Liver (tissue), 9 donors: ENCODE measurements around the gene ZNF627. TPM values are rescaled to one million over a fixed set of nuclear protein-coding genes. Genes with fewer than 3 reads are reported as not detected.

ENCODE experiments used
- DNase-seq: peaks from one replicate; pipeline ENCODE4 v3.0.0-alpha.2; 2017; ENCODE audit warnings: low spot score
- H3K27ac ChIP-seq, 2 donors: one replicate each; pipeline ENCODE4 v1.7.0; 2013; ENCODE audit warnings: inconsistent platforms in 2 of 2, low read length in 2 of 2, control low read depth in 1 of 2, low read depth in 1 of 2, mild to moderate bottlenecking in 1 of 2
- H3K27me3 ChIP-seq, 4 donors: one replicate each; pipeline versions ENCODE4 v1.6.1 to v1.7.0; 2013; ENCODE audit warnings: low read length in 3 of 4, inconsistent platforms in 1 of 4, mild to moderate bottlenecking in 1 of 4, moderate library complexity in 1 of 4; ENCODE audit not compliant: control insufficient read depth in 4 of 4, insufficient read depth in 4 of 4
- H3K36me3 ChIP-seq, 4 donors: one replicate each; pipeline versions ENCODE4 v1.6.1 to v1.7.0; 2013; ENCODE audit warnings: low read length in 3 of 4, mild to moderate bottlenecking in 3 of 4, low read depth in 1 of 4, moderate library complexity in 1 of 4; ENCODE audit not compliant: control insufficient read depth in 4 of 4, insufficient read depth in 3 of 4
- H3K4me1 ChIP-seq, 4 donors: one replicate each; pipeline versions ENCODE4 v1.6.1 to v1.7.0; 2013; ENCODE audit warnings: low read length in 3 of 4, mild to moderate bottlenecking in 3 of 4, moderate library complexity in 1 of 4; ENCODE audit not compliant: control insufficient read depth in 4 of 4, insufficient read depth in 4 of 4
- H3K4me3 ChIP-seq, 3 donors: one replicate each; pipeline versions ENCODE4 v1.6.1 to v1.7.0; 2013; ENCODE audit warnings: low read length in 3 of 3, control low read depth in 1 of 3, low read depth in 1 of 3, mild to moderate bottlenecking in 1 of 3
- H3K9ac ChIP-seq, 2 donors: one replicate each; pipeline ENCODE4 v1.7.0; 2013; ENCODE audit warnings: low read length in 2 of 2, mild to moderate bottlenecking in 2 of 2, moderate library complexity in 2 of 2, control low read depth in 1 of 2, low read depth in 1 of 2
- H3K9me3 ChIP-seq, 4 donors: one replicate each; pipeline versions ENCODE4 v1.6.1 to v1.7.0; 2013; ENCODE audit warnings: low read length in 3 of 4; ENCODE audit not compliant: control insufficient read depth in 4 of 4
- EGR1 ChIP-seq, 2 donors: IDR thresholded peaks; 2 replicates each; pipeline ENCODE4 v1.6.1; 2016 to 2018; ENCODE audit warnings: antibody characterized with exemption in 2 of 2, low read depth in 2 of 2
- FOXA2 ChIP-seq: IDR thresholded peaks from 2 replicates; pipeline ENCODE4 v1.6.1; 2016; ENCODE audit warnings: antibody characterized with exemption
- GABPA ChIP-seq, 2 donors: IDR thresholded peaks in 1 of 2; conservative IDR thresholded peaks in 1 of 2; 2 replicates each; pipeline ENCODE4 v1.6.1; 2016; ENCODE audit warnings: antibody characterized with exemption in 2 of 2, mild to moderate bottlenecking in 1 of 2, moderate library complexity in 1 of 2
- HNF4A ChIP-seq, 2 donors: conservative IDR thresholded peaks; 2 replicates each; pipeline ENCODE4 v1.6.1; 2016; ENCODE audit warnings: antibody characterized with exemption in 2 of 2, mild to moderate bottlenecking in 2 of 2
- HNF4G ChIP-seq: IDR thresholded peaks from 2 replicates; pipeline ENCODE4 v1.6.1; 2016; ENCODE audit warnings: antibody characterized with exemption
- NR2F2 ChIP-seq: IDR thresholded peaks from 2 replicates; pipeline ENCODE4 v1.6.1; 2016; ENCODE audit warnings: antibody characterized with exemption
- RXRA ChIP-seq, 2 donors: IDR thresholded peaks; 2 replicates each; pipeline ENCODE4 v1.6.1; 2017 to 2018; ENCODE audit warnings: antibody characterized with exemption in 2 of 2, mild to moderate bottlenecking in 1 of 2
- SP1 ChIP-seq: IDR thresholded peaks from 2 replicates; pipeline ENCODE4 v1.6.1; 2018; ENCODE audit warnings: antibody characterized with exemption, mild to moderate bottlenecking
- YY1 ChIP-seq: IDR thresholded peaks from 2 replicates; pipeline ENCODE4 v1.6.1; 2016; ENCODE audit warnings: antibody characterized with exemption, mild to moderate bottlenecking
- WGBS: extraction: QIAGEN DNeasy Blood & Tissue Kit; methylation state at CpG from one replicate; pipeline ENCODE4 v1.1.7; 2013; 5-methylcytosine and 5-hydroxymethylcytosine counted together
- polyA plus RNA-seq, 2 donors: library from polyadenylated mRNA; stranded (reverse) in 1 of 2; unstranded in 1 of 2; fragments of 200-250 nt in 1 of 2; fragments of >200 nt in 1 of 2; fragmentation: Nextera tagmentation in 1 of 2; extraction: Ambion mirVana in 1 of 2; gene quantifications; one replicate each; pipeline versions ENCODE4 v1.2.1 to v1.2.3, GENCODE V29; 2013 to 2015
- total RNA-seq, 2 donors: library from RNA; depleted of rRNA; stranded (reverse); fragments of >200 nt; gene quantifications; one replicate each; pipeline ENCODE4 v1.2.3, GENCODE V29; 2014
- TF ChIP-seq, protein P1 (sequence below): IDR thresholded peaks from 2 replicates; pipeline ENCODE4 v1.6.1; 2016; ENCODE audit warnings: antibody characterized with exemption
- TF ChIP-seq, protein P2 (sequence below): IDR thresholded peaks from 2 replicates; pipeline ENCODE4 v1.6.1; 2016; ENCODE audit warnings: antibody characterized with exemption
- TF ChIP-seq, protein P3 (sequence below): IDR thresholded peaks from 2 replicates; pipeline ENCODE4 v1.6.1; 2016; ENCODE audit warnings: antibody characterized with exemption
- TF ChIP-seq, protein P4 (sequence below): IDR thresholded peaks from 2 replicates; pipeline ENCODE4 v1.6.1; 2016; ENCODE audit warnings: antibody characterized with exemption, mild to moderate bottlenecking
- TF ChIP-seq, protein P5 (sequence below): fragments of 150-350 bp; IDR thresholded peaks from 2 replicates; pipeline ENCODE4 v1.5.1; 2017; ENCODE audit warnings: improper control_type of control experiment, low read depth, low read length; ENCODE audit not compliant: missing input control
- donor health status: healthy.
- donor health status: healthy.
- donor health status: healthy.
- donor health status: healthy.
- donor health status: healthy.

Gene ZNF627
- total and polyA plus RNA-seq, 4 donors = 3.2 to 9.6 (median 5.4) TPM

DNA sequence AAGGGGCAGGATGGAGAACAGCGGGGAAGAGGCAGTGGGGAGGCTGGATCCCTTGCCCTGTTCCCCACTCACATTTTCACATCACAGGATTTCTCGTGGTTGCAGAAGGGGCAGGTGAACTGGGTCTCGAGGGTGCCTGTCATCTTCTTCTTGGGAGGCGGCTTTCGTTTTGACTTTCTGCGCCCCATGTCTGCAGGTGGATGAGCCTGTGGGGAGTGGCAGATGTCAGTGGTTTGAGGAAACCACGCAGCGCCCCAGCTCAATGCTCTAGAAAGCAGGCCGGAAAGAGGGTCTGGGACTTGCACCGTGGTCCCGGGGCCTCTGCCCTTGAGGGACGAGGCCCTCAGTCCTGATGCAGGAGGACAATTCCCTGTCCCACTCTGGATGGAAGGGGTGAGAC lies 43.1 kb upstream of the ZNF627 start:
- Histone ChIP-seq H3K9ac (no peak overlapping the region), H3K27ac (no peak overlapping the region), H3K4me3 (no peak overlapping the region), H3K36me3 (peaks cover 4 to 27% (median 6%) of the 10 kb centered on the region in 4 donors), H3K9me3 (no peaks in the 10 kb centered on the region), H3K4me1 (peaks cover 2 to 15% (median 10%) of the 10 kb centered on the region in 4 donors), H3K27me3 (no peaks in the 10 kb centered on the region)
- no peak for DNase-seq
- 94% methylated on average over 12 of the region's 12 CpGs for WGBS
- no peak for TF ChIP-seq GABPA (IDR thresholded peaks at IDR 0.05 in 1 of 2, conservative IDR thresholded peaks at IDR 0.05 in 1 of 2)
- TF ChIP-seq, protein P1, sequence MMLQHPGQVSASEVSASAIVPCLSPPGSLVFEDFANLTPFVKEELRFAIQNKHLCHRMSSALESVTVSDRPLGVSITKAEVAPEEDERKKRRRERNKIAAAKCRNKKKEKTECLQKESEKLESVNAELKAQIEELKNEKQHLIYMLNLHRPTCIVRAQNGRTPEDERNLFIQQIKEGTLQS = no peak
- no peak for TF ChIP-seq NR2F2
- no peak for TF ChIP-seq EGR1 (IDR thresholded peaks at IDR 0.05; ENCODE audit: low read depth in 2 of 2)
- TF ChIP-seq, protein P2, sequence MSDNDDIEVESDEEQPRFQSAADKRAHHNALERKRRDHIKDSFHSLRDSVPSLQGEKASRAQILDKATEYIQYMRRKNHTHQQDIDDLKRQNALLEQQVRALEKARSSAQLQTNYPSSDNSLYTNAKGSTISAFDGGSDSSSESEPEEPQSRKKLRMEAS = no peak
- no peak for TF ChIP-seq SP1
- TF ChIP-seq YY1 = no peak
- TF ChIP-seq HNF4G = no peak
- no peak for TF ChIP-seq RXRA (IDR thresholded peaks at IDR 0.05)
- TF ChIP-seq, protein P3, sequence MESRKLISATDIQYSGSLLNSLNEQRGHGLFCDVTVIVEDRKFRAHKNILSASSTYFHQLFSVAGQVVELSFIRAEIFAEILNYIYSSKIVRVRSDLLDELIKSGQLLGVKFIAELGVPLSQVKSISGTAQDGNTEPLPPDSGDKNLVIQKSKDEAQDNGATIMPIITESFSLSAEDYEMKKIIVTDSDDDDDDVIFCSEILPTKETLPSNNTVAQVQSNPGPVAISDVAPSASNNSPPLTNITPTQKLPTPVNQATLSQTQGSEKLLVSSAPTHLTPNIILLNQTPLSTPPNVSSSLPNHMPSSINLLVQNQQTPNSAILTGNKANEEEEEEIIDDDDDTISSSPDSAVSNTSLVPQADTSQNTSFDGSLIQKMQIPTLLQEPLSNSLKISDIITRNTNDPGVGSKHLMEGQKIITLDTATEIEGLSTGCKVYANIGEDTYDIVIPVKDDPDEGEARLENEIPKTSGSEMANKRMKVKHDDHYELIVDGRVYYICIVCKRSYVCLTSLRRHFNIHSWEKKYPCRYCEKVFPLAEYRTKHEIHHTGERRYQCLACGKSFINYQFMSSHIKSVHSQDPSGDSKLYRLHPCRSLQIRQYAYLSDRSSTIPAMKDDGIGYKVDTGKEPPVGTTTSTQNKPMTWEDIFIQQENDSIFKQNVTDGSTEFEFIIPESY = no peak
- TF ChIP-seq, protein P4, sequence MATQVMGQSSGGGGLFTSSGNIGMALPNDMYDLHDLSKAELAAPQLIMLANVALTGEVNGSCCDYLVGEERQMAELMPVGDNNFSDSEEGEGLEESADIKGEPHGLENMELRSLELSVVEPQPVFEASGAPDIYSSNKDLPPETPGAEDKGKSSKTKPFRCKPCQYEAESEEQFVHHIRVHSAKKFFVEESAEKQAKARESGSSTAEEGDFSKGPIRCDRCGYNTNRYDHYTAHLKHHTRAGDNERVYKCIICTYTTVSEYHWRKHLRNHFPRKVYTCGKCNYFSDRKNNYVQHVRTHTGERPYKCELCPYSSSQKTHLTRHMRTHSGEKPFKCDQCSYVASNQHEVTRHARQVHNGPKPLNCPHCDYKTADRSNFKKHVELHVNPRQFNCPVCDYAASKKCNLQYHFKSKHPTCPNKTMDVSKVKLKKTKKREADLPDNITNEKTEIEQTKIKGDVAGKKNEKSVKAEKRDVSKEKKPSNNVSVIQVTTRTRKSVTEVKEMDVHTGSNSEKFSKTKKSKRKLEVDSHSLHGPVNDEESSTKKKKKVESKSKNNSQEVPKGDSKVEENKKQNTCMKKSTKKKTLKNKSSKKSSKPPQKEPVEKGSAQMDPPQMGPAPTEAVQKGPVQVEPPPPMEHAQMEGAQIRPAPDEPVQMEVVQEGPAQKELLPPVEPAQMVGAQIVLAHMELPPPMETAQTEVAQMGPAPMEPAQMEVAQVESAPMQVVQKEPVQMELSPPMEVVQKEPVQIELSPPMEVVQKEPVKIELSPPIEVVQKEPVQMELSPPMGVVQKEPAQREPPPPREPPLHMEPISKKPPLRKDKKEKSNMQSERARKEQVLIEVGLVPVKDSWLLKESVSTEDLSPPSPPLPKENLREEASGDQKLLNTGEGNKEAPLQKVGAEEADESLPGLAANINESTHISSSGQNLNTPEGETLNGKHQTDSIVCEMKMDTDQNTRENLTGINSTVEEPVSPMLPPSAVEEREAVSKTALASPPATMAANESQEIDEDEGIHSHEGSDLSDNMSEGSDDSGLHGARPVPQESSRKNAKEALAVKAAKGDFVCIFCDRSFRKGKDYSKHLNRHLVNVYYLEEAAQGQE = no peak
- no peak for TF ChIP-seq HNF4A (conservative IDR thresholded peaks at IDR 0.05)
- TF ChIP-seq, protein P5, sequence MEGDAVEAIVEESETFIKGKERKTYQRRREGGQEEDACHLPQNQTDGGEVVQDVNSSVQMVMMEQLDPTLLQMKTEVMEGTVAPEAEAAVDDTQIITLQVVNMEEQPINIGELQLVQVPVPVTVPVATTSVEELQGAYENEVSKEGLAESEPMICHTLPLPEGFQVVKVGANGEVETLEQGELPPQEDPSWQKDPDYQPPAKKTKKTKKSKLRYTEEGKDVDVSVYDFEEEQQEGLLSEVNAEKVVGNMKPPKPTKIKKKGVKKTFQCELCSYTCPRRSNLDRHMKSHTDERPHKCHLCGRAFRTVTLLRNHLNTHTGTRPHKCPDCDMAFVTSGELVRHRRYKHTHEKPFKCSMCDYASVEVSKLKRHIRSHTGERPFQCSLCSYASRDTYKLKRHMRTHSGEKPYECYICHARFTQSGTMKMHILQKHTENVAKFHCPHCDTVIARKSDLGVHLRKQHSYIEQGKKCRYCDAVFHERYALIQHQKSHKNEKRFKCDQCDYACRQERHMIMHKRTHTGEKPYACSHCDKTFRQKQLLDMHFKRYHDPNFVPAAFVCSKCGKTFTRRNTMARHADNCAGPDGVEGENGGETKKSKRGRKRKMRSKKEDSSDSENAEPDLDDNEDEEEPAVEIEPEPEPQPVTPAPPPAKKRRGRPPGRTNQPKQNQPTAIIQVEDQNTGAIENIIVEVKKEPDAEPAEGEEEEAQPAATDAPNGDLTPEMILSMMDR = no peak
- no peak for TF ChIP-seq FOXA2

DNA sequence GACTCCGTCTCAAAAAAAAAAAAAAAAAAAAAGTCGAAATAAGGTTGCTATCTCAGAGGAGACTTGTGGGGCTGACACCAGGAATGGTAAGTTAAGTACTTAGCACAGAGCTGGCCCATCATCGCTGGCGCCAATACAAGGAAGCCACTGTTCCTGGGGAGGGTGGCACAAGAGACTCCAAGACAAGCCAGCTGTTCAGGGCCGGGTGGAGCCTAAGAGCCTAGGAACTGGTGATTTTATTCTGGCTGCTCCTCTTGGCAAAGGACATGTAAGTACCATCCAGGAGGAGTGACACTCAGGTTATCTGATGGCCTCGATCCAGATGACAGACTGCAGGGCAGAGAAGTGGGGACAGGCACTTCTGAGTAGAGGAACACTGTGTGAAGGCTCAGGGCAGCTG lies 42.0 kb upstream of the ZNF627 start:
- no peaks in the 10 kb centered on the region for H3K9me3 ChIP-seq
- 87% methylated on average over 6 of the region's 6 CpGs for WGBS
- peaks cover 4 to 27% (median 6%) of the 10 kb centered on the region in 4 donors for H3K36me3 ChIP-seq
- H3K4me1 ChIP-seq = peaks cover 4 to 16% (median 12%) of the 10 kb centered on the region in 4 donors
- no peak overlapping the region for H3K27ac ChIP-seq
- no peak overlapping the region for H3K4me3 ChIP-seq
- no peaks in the 10 kb centered on the region for H3K27me3 ChIP-seq
- no peak overlapping the region for H3K9ac ChIP-seq
- TF ChIP-seq, protein P3 = no peak
- TF ChIP-seq RXRA (IDR thresholded peaks at IDR 0.05) (no peak), GABPA (IDR thresholded peaks at IDR 0.05 in 1 of 2, conservative IDR thresholded peaks at IDR 0.05 in 1 of 2) (no peak)
- DNase-seq = no peak
